Osteocyte (in vitro differentiated cells): ENCODE data around the gene CRTAP. TPM values are rescaled to one million over a fixed set of nuclear protein-coding genes. Genes with fewer than 3 reads are reported as not detected.
A peak's percentile ranks its signal among the peaks of the same experiment; 100 is the strongest.

Experiments
- DNase-seq: peaks from one replicate; pipeline ENCODE4 v3.0.0; 2021; ENCODE audit warnings: mixed read lengths; ENCODE audit not compliant: unreplicated experiment; ENCODE audit errors: extremely low spot score
- H3K27ac Mint-ChIP-seq: one replicate; pipeline ENCODE4 v1.8.0; 2021; ENCODE audit warnings: mild to moderate bottlenecking, mixed read lengths; ENCODE audit not compliant: unreplicated experiment
- H3K27me3 Mint-ChIP-seq: one replicate; pipeline ENCODE4 v1.8.0; 2021; ENCODE audit warnings: mixed read lengths; ENCODE audit not compliant: unreplicated experiment
- H3K36me3 Mint-ChIP-seq: one replicate; pipeline ENCODE4 v1.8.0; 2021; ENCODE audit warnings: mixed read lengths; ENCODE audit not compliant: unreplicated experiment
- H3K4me1 Mint-ChIP-seq: one replicate; pipeline ENCODE4 v1.8.0; 2021; ENCODE audit warnings: mixed read lengths; ENCODE audit not compliant: unreplicated experiment
- H3K4me3 Mint-ChIP-seq: one replicate; pipeline ENCODE4 v1.8.0; 2021; ENCODE audit warnings: mild to moderate bottlenecking, moderate library complexity, mixed read lengths; ENCODE audit not compliant: unreplicated experiment
- H3K9me3 Mint-ChIP-seq: one replicate; pipeline ENCODE4 v1.8.0; 2021; ENCODE audit warnings: mixed read lengths; ENCODE audit not compliant: unreplicated experiment
- total RNA-seq: library from RNA; stranded (reverse); gene quantifications from 2 replicates; pipeline ENCODE4 v1.2.1, GENCODE V29; 2021
- TF ChIP-seq, protein P1 (sequence below): fragments of 200-600 bp; sonication (generic); IDR thresholded peaks from 2 replicates; pipeline ENCODE4 v1.5.0; 2021; ENCODE audit warnings: antibody characterized with exemption, mild to moderate bottlenecking, moderate library complexity

The CRTAP gene
- total RNA-seq, 1 donor from 2014 or later = 308 TPM

DNA sequence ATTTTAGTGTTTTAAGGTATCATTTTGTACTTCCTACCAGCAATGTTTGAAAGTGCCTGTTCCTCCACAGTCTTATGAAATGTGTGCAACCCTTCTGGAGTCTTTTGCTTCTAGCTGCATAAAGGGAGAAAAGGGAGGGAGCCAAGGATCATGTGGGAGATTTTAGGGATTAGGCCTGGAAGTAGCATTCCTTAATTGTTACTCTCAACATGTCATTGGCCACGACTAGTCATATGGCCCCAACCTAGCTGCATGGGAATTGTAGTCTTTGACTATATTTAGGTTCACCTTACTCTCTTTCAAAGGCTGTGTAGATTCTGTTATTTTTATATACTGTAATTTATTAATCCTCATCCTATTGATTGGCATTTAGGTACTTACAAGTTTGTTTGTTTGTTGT, 14.9 kb downstream of the CRTAP start:
- Mint-ChIP-seq H3K27me3 (no peaks in the 10 kb centered on the region), H3K4me3 (no peak overlapping the region), H3K27ac (no peak overlapping the region), H3K9me3 (no peaks in the 10 kb centered on the region), H3K4me1 (peaks cover 5% of the 10 kb centered on the region), H3K36me3 (peaks cover 34% of the 10 kb centered on the region)
- peak; percentile 2 for DNase-seq
- TF ChIP-seq, protein P1, sequence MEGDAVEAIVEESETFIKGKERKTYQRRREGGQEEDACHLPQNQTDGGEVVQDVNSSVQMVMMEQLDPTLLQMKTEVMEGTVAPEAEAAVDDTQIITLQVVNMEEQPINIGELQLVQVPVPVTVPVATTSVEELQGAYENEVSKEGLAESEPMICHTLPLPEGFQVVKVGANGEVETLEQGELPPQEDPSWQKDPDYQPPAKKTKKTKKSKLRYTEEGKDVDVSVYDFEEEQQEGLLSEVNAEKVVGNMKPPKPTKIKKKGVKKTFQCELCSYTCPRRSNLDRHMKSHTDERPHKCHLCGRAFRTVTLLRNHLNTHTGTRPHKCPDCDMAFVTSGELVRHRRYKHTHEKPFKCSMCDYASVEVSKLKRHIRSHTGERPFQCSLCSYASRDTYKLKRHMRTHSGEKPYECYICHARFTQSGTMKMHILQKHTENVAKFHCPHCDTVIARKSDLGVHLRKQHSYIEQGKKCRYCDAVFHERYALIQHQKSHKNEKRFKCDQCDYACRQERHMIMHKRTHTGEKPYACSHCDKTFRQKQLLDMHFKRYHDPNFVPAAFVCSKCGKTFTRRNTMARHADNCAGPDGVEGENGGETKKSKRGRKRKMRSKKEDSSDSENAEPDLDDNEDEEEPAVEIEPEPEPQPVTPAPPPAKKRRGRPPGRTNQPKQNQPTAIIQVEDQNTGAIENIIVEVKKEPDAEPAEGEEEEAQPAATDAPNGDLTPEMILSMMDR = no peak

DNA sequence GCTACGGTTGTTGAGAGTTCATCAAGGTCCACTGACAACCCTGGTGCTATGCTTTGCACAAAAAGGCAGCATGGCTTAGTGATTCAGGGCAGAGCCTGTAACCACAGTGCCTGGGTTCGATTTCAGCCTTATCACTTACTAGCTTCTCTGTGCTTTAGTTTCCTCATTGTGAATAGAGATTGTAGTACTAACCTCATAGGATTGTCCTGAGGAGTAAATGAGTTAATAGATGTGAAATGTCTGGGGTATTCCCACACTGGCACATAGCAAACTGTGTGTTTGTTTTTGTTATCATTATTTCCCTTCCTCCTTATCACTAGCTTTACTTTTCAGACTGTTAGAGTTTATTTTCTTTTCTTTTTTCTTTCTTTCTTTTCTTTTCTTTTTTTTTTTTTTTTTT, 16.3 kb downstream of the CRTAP start:
- TF ChIP-seq, protein P1 = no peak
- DNase-seq = no peak
- peaks cover 5% of the 10 kb centered on the region for H3K4me1 Mint-ChIP-seq
- no peaks in the 10 kb centered on the region for H3K27me3 Mint-ChIP-seq
- peaks cover 23% of the 10 kb centered on the region for H3K36me3 Mint-ChIP-seq
- H3K27ac Mint-ChIP-seq = no peak overlapping the region
- no peaks in the 10 kb centered on the region for H3K9me3 Mint-ChIP-seq
- H3K4me3 Mint-ChIP-seq = no peak overlapping the region

DNA sequence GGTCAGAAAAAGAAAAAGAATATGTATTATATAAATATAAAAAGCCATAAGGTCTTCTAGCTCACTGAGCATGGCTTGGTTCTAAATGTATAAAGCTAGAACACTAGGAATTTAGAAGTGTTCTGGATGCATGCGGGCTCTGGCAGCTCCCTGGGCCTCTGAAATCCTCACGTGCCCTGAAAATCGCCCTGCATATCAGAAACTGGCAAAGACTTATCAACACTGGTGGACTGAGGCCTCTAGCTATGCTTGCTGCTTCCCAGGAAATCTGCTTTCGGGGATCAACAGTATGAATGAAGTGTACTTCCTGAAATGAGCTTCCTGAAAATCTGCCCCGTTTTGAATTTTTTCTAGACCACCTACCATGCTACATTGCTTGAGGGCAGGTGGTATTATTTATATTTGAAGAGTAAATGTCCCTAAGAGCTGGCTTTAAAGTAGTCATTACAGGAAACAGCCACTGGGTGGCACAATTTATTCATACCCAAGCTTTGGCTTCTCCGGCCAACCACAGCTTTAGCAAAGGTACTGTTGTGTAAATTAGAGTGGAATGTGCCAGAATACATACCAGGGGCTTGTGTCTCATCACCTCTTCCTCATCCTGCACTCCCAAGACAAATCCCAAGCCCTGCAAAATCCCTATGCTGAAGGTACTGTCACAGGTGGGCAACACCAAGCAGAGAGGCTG, 17.7 kb downstream of the CRTAP start:
- no peak for DNase-seq
- H3K27me3 Mint-ChIP-seq = no peaks in the 10 kb centered on the region
- H3K4me1 Mint-ChIP-seq = peaks cover 5% of the 10 kb centered on the region
- TF ChIP-seq, protein P1 = peak; percentile 84
- H3K4me3 Mint-ChIP-seq = no peak overlapping the region
- no peak overlapping the region for H3K27ac Mint-ChIP-seq
- H3K9me3 Mint-ChIP-seq = no peaks in the 10 kb centered on the region
- H3K36me3 Mint-ChIP-seq = peaks cover 18% of the 10 kb centered on the region

DNA sequence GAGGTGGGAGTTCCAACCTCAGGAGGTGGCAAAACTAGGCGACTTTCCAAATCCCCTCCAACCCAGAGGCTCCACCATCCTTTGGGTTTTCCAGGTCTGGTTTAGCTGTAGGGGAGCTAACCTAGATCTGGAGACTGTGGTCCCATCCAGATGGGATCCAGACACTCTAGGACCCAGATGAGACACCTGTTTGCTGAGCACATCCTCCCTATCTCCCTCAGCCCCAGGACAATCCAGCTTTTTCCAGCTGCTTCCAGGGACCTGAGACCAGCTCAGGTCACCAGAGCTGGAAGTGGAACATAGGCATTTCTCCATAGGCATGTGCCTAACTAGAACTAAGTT, 18.2 kb downstream of the CRTAP start:
- no peak for DNase-seq
- TF ChIP-seq, protein P1 = no peak
- Mint-ChIP-seq H3K4me3 (no peak overlapping the region), H3K27me3 (no peaks in the 10 kb centered on the region), H3K9me3 (no peaks in the 10 kb centered on the region), H3K4me1 (peaks cover 5% of the 10 kb centered on the region), H3K27ac (no peak overlapping the region), H3K36me3 (peaks cover 21% of the 10 kb centered on the region)

- H3K27ac Mint-ChIP-seq = no peak overlapping the region
- no peak overlapping the region for H3K4me3 Mint-ChIP-seq
- H3K27me3 Mint-ChIP-seq = no peaks in the 10 kb centered on the region
- no peaks in the 10 kb centered on the region for H3K9me3 Mint-ChIP-seq
- no peak for DNase-seq
- H3K36me3 Mint-ChIP-seq = peaks cover 28% of the 10 kb centered on the region
- TF ChIP-seq, protein P1 = no peak
- H3K4me1 Mint-ChIP-seq = peaks cover 9% of the 10 kb centered on the region
Measured at GRCh38 chr3:33134026-33134625, 20.3 kb downstream of the CRTAP start.
